Activated CD8-positive, alpha-beta T cell treated with anti-CD3 and anti-CD28 coated beads, Interleukin-2, amount 10 ng/mL, durations not matched to agents 7 days and 5 days (primary cell): Measurements from ENCODE around the gene SMOC2. TPM values are rescaled to one million over a fixed set of nuclear protein-coding genes. Genes with fewer than 3 reads are reported as not detected.
"Not testable (repeated sequence)": the region's sequence is repeated elsewhere in the genome, so short reads cannot be mapped to it uniquely, and the experiment has no call there.

ENCODE experiments used
- ATAC-seq: fragments of 150-1000 bp; cut with Tn5 transposase; one replicate; pipeline ENCODE4 v1.10.0; 2021; ENCODE audit warnings: moderate library complexity
- CTCF ChIA-PET: fragments of 350-600 bp; sonication (Branson Sonifier 250); formaldehyde crosslinking; loops from one replicate; lab custom pipeline; 2021; ENCODE audit warnings: antibody characterized with exemption; lab: Charles Lee
- POLR2A ChIA-PET: fragments of 350-600 bp; sonication (Branson Sonifier 250); formaldehyde crosslinking; loops from one replicate; lab custom pipeline; 2021; ENCODE audit warnings: antibody characterized with exemption; lab: Charles Lee
- DNase-seq: peaks from one replicate; pipeline ENCODE4 v3.0.0-alpha.2; 2020
- H3K27ac Mint-ChIP-seq: one replicate; pipeline ENCODE4 v1.8.0; 2021; ENCODE audit warnings: mild to moderate bottlenecking, mixed read lengths
- H3K27me3 Mint-ChIP-seq: one replicate; pipeline ENCODE4 v1.8.0; 2021; ENCODE audit warnings: low read depth, mixed read lengths
- H3K36me3 Mint-ChIP-seq: one replicate; pipeline ENCODE4 v1.8.0; 2021; ENCODE audit warnings: low read depth, mixed read lengths
- H3K4me1 Mint-ChIP-seq: one replicate; pipeline ENCODE4 v1.8.0; 2021; ENCODE audit warnings: low read depth, mixed read lengths
- H3K4me3 Mint-ChIP-seq: one replicate; pipeline ENCODE4 v1.8.0; 2021; ENCODE audit warnings: mild to moderate bottlenecking, mixed read lengths
- H3K9me3 Mint-ChIP-seq: one replicate; pipeline ENCODE4 v1.8.0; 2022; ENCODE audit warnings: mixed read lengths; ENCODE audit not compliant: insufficient read depth
- total RNA-seq, 2 experiments: library from RNA; stranded (reverse); gene quantifications; one replicate each; pipeline ENCODE4 v1.2.3, GENCODE V29; 2021

The SMOC2 gene
- total RNA-seq, 2 experiments from 2014 or later: not detected

DNA sequence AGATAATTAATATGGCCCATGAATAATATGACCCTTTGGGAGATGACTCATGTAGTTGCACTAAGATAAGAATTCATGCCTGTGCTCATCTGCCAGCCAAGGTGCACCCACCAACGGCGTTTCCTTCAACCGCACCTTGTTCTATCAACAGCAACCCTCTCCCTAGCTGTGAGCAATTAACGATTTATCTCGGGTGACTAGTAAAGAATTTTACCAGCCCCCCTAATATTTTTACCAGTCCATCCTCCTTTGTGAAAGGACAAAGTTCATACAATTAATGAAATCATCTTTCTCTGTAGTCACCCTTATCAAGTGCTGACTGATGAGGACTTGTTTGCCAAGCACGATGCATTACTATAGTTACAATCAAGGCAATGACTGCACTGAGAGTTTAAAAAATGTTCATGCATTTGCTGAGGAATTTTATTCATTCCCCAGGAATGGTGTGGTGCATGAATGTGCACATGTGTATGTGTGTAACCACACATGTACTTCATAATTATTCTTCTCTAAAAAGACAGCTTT lies 118.7 kb downstream of the SMOC2 start:
- ChIA-PET CTCF (no interaction called here), POLR2A (no interaction called here)
- no peaks in the 10 kb centered on the region for H3K4me1 Mint-ChIP-seq
- no peak overlapping the region for H3K27ac Mint-ChIP-seq
- no peaks in the 10 kb centered on the region for H3K9me3 Mint-ChIP-seq
- no peak overlapping the region for H3K4me3 Mint-ChIP-seq
- DNase-seq (no peak), ATAC-seq (no peak)
- no peaks in the 10 kb centered on the region for H3K27me3 Mint-ChIP-seq
- no peaks in the 10 kb centered on the region for H3K36me3 Mint-ChIP-seq

DNA sequence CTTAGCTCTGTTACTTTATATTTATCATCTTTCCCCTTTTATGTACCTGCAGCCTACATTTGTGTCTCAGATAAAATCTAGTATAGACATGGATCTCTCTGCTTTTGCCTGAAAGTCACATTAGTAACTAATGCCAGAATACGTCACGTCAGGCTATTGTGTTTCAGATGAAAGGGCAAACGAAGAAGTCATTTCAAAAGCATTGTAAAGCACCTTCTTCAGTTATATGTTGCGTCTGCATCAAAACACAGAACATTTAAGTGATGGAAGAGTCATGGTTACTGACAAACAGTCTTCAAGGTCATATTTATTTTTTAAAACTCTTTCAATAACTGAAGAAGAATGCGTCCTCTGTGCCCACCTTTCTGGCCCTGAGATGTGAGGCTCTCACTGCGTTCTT lies 119.1 kb downstream of the SMOC2 start:
- Mint-ChIP-seq H3K27ac (no peak overlapping the region), H3K27me3 (no peaks in the 10 kb centered on the region), H3K36me3 (no peaks in the 10 kb centered on the region), H3K4me3 (no peak overlapping the region), H3K9me3 (no peaks in the 10 kb centered on the region), H3K4me1 (no peaks in the 10 kb centered on the region)
- CTCF ChIA-PET: no interaction called here
- POLR2A ChIA-PET: no interaction called here
- DNase-seq: no peak
- no peak for ATAC-seq

DNA sequence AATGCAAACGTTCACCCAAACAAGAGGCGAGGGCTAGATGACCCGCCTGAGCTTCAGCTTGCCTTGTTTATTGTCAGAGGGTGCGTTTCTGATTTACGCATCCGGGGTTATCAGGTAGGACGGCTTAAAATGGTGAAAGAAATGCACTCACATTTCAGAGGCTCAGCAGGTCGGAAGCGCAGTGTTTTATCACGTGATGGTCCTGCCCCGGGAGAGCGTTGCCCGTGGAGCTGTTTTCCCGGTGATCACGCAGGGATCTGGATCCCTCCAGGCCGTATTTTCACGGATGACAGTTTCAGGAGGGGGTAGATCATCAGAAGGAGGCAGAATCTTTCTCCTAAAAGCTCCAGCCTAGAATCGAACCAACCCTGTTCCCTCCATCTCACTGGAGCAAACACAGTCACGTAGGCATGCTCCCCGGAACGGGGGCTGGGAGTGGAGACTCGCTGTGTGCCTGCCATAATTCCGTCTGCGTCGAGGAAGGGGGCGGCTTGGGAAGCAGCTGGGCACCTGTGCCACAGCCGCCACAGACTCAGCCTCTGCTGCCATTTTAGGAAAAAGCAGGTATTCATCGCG lies 121.7 kb downstream of the SMOC2 start:
- Mint-ChIP-seq H3K4me1 (no peaks in the 10 kb centered on the region), H3K36me3 (no peaks in the 10 kb centered on the region), H3K9me3 (no peaks in the 10 kb centered on the region), H3K27me3 (no peaks in the 10 kb centered on the region), H3K4me3 (no peak overlapping the region), H3K27ac (no peak overlapping the region)
- ChIA-PET CTCF (no interaction called here), POLR2A (no interaction called here)
- no peak for DNase-seq
- no peak for ATAC-seq

DNA sequence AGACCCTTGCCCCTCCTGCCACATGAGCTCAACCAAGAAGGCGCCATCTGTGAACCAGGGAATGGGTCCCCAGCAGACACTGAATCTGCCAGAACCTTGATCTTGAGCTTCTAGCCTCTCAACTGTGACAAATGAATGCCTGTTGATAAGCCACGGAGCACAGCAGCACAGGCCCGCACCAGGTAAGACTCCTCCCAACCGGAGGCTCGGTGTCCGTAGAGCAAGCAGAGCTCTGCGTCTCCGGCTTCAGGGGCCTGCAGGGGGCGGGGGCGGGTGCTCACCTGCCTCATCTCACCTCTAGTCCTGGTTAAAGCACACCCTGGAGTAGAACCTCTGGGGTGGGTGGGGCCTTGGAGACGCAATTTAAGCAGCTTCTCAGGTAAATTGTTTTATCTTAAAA lies 122.7 kb downstream of the SMOC2 start:
- Mint-ChIP-seq H3K27ac (no peak overlapping the region), H3K36me3 (no peaks in the 10 kb centered on the region), H3K4me1 (no peaks in the 10 kb centered on the region), H3K4me3 (no peak overlapping the region), H3K27me3 (no peaks in the 10 kb centered on the region), H3K9me3 (no peaks in the 10 kb centered on the region)
- CTCF ChIA-PET: no interaction called here
- no peak for DNase-seq
- POLR2A ChIA-PET: no interaction called here
- no peak for ATAC-seq

DNA sequence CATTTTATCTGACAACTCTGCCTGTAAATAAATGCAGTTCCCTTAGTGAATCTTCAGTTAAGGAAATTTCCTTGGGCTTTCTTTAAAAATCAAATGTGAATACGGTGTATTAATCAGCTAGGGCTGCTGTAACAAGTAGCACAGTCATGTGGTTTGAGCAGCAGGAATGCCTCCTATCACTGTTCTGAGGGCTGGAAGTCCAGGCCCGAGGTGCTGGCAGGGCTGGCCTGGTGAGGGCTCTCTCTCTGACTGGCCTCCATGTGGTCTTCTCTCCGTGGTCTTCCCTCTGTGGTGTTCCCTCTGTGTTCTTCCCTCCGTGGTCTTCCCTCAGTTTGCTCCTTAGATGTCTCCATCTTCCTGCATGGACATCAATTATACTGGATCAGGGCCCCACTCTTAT lies 124.1 kb downstream of the SMOC2 start:
- Mint-ChIP-seq H3K27me3 (no peaks in the 10 kb centered on the region), H3K4me3 (no peak overlapping the region), H3K27ac (no peak overlapping the region), H3K4me1 (no peaks in the 10 kb centered on the region), H3K36me3 (no peaks in the 10 kb centered on the region), H3K9me3 (no peaks in the 10 kb centered on the region)
- DNase-seq (no peak), ATAC-seq (no peak)
- CTCF ChIA-PET: no interaction called here
- POLR2A ChIA-PET: interaction anchor here (0.6 kb wide), 1 partner anchor 107 kb away, joined by 3 read pairs; no protein-coding TSS in a partner anchor

DNA sequence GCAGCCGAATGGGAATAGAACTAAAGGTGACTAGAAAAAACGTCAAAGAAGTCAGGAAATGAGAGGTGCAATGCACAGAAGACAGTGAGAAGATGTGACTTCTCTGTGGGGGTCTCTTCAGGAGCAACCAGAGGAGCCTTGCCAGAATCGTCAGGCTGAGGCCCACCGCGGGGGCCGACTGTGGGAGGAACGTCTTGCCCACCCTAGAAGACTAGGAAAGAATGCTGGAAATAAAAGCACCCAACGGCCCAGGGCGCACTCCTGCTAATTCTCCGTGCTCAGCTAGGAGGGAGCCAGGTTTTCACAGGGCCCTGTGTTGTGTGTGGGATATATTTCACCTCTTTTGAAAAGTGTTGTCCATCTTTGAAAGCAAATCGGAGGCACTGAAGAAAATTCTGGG lies 129.2 kb downstream of the SMOC2 start:
- DNase-seq: no peak
- H3K36me3 Mint-ChIP-seq: no peaks in the 10 kb centered on the region
- H3K27ac Mint-ChIP-seq: no peak overlapping the region
- H3K27me3 Mint-ChIP-seq: no peaks in the 10 kb centered on the region
- ATAC-seq: no peak
- POLR2A ChIA-PET: no interaction called here
- CTCF ChIA-PET: no interaction called here
- no peak overlapping the region for H3K4me3 Mint-ChIP-seq
- no peaks in the 10 kb centered on the region for H3K9me3 Mint-ChIP-seq
- H3K4me1 Mint-ChIP-seq: no peaks in the 10 kb centered on the region

DNA sequence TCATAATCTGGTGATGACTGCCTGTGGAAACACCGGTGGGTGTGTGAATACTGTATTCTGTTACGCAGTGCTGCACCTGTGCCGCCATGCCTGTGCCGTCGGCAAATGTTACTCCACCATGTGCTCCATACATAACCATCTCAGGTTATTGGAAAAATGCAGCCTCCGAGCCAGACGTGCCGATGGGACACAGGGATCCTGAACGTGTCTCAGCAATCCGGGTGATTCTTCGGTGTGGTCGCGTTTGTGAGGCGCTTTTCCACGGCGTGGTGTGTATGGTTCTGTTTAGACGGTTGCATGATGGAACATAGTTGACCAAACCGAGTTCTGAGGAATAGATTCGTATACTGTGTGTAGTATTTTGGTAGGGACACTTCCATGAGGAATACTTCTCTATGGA lies 130.3 kb downstream of the SMOC2 start:
- ChIA-PET POLR2A (no interaction called here), CTCF (no interaction called here)
- H3K27me3 Mint-ChIP-seq: no peaks in the 10 kb centered on the region
- no peaks in the 10 kb centered on the region for H3K36me3 Mint-ChIP-seq
- no peaks in the 10 kb centered on the region for H3K9me3 Mint-ChIP-seq
- DNase-seq (no peak), ATAC-seq (no peak)
- H3K27ac Mint-ChIP-seq: no peak overlapping the region
- no peaks in the 10 kb centered on the region for H3K4me1 Mint-ChIP-seq
- no peak overlapping the region for H3K4me3 Mint-ChIP-seq

DNA sequence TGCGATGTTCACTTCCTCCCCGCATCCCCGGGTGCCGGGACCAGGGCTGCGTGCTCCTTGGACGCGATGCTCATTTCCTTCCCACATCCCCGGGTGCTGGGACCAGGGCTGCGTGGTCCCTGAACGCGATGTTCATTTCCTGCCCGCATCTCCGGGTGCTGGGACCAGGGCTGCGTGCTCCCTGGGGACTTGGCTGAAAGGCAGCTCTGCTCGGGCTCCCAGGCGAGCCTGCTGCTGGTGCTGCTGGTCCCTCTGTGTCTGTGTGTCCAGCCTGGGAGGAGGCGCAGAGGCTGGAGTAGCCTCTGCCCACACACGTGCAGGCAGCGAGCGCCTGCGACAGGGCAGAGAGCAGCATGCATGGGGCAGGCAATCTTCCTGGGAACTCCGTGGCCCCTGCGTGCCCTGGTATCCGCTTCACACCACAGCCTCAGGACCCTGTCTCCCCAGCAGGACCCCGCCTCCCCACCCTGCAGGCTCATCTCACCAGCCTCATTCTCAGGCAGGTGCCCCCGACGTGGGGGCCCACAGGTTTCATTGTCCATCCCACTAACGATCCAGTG lies 132.4 kb downstream of the SMOC2 start:
- H3K27me3 Mint-ChIP-seq, H3K36me3 Mint-ChIP-seq, CTCF ChIA-PET, H3K4me1 Mint-ChIP-seq, H3K27ac Mint-ChIP-seq, ATAC-seq, H3K9me3 Mint-ChIP-seq, H3K4me3 Mint-ChIP-seq, DNase-seq, POLR2A ChIA-PET: not testable (repeated sequence)

DNA sequence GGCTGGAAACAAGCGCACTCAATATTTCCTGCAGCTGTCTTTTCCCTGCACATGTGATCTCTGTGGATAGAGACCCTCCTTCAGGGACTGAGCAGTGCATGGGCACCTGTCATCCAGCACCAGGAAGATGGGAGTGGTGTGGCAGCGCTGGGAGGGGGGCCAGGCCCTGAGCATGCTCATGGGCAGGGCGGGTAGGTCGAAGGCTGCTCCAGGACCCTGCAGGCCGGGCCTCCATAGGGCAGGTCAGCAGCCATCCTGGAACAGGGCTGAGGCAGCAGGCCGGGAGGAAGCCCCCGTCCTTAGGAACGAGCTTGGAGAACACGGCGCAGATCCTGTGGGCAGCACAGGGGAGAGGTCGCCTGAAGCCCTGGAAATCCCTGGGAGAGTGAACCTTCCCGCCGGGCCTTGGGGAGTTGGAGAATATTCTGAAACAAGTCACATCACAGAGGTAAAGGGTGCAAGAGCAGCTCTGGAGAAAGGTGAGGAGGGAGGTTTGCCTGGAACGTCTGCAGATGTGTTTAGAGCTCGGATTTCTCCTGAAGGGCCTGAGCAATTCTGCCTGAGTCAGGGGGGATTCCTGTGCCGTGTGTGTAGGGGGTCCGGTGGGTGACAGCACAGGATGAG lies 133.2 kb downstream of the SMOC2 start:
- CTCF ChIA-PET: no interaction called here
- no peaks in the 10 kb centered on the region for H3K36me3 Mint-ChIP-seq
- no peaks in the 10 kb centered on the region for H3K27me3 Mint-ChIP-seq
- H3K9me3 Mint-ChIP-seq: no peaks in the 10 kb centered on the region
- H3K4me1 Mint-ChIP-seq: no peaks in the 10 kb centered on the region
- POLR2A ChIA-PET: no interaction called here
- H3K27ac Mint-ChIP-seq: no peak overlapping the region
- no peak for ATAC-seq
- DNase-seq: no peak
- no peak overlapping the region for H3K4me3 Mint-ChIP-seq

DNA sequence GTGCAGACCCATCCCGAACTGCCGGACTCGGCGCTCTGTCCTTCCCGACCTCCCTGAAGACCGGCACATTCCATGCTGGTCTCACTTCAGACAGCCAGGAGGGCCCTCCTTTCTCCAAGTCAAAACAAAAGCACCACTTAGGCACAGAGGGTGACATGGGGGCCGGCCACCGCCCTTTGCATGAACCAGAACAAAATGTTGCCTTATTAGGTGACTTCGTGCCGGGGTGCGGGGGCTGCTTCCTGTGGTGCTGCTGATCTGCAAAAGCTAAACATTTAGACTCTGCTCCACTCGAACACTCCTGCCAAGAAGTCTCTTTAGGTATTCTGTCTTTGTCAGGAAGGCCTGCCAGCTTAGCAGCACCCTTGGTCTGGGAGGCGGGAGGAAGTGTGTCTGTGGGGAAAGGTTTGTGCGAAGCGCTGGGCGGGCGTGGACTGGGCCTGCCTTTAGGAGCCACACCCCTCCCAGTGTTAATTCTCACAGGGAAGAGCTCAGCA lies 133.8 kb downstream of the SMOC2 start:
- ChIA-PET CTCF (no interaction called here), POLR2A (no interaction called here)
- DNase-seq: no peak
- H3K27ac Mint-ChIP-seq: no peak overlapping the region
- no peak for ATAC-seq
- no peaks in the 10 kb centered on the region for H3K36me3 Mint-ChIP-seq
- H3K27me3 Mint-ChIP-seq: no peaks in the 10 kb centered on the region
- H3K9me3 Mint-ChIP-seq: no peaks in the 10 kb centered on the region
- no peak overlapping the region for H3K4me3 Mint-ChIP-seq
- no peaks in the 10 kb centered on the region for H3K4me1 Mint-ChIP-seq

DNA sequence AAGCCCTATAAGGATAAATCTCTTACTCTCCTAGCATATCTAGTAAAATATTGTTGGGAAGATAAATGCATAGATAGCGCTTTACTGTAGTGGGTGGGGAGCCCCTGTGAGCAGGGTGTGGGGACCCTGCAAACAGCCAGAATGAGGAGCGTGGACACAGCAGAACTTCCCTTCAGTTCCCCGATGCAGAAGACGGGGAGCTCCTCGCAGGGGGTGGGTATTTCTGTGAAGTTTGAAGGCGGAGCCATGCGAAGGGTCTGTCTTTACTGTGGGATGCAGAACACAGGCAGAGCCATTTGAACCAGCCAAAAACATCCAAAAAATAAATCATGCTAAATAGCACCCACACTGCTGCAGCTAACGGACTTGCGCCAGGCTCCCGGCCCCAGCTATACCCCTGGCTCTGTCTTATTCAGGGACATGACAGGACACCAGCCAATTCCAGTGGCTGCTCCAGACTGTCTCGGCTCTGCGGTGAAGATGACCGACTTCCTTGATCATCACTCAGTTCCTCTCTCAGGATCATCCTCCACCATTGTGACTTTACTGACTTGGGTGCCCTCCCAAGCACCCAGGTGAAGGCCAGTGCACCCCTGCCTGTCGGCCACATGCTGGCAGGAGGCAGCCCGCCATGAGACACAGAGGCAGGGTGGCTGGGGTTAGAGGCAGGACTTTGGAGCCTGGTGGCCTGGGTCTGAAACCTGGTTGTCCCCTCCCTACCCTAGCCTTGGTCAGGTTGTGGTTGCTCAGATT lies 134.5 kb downstream of the SMOC2 start:
- POLR2A ChIA-PET: no interaction called here
- CTCF ChIA-PET: no interaction called here
- Mint-ChIP-seq H3K4me1 (no peaks in the 10 kb centered on the region), H3K27ac (no peak overlapping the region), H3K36me3 (no peaks in the 10 kb centered on the region), H3K9me3 (no peaks in the 10 kb centered on the region), H3K27me3 (no peaks in the 10 kb centered on the region), H3K4me3 (no peak overlapping the region)
- ATAC-seq: no peak
- DNase-seq: no peak

DNA sequence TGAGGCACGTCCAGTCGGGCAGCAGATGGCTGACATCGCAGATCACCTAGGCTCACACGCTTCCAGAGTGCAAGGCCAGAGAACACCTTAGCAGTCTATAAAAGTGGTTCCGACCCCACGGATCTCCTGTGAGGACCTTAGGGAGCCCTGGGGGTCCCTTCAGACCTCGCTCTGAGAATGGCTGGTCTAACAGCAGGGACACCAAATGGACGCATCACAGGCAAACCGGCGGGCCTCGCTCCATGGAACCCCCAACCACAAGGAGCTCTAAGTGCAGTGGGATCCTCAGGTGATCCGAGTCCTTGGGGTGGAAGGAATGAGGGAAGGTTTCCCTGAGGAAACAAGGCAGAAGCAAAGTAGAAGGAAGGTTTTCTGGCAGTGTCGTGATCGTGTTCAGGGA lies 135.4 kb downstream of the SMOC2 start:
- Mint-ChIP-seq H3K4me1 (no peaks in the 10 kb centered on the region), H3K9me3 (no peaks in the 10 kb centered on the region), H3K27me3 (no peaks in the 10 kb centered on the region), H3K27ac (no peak overlapping the region), H3K4me3 (no peak overlapping the region), H3K36me3 (no peaks in the 10 kb centered on the region)
- POLR2A ChIA-PET: no interaction called here
- ATAC-seq (no peak), DNase-seq (no peak)
- CTCF ChIA-PET: no interaction called here
